ENCODE measurements around the gene CSNK1G2.

GRCh38 chr19:2011169-2011568 lies 70.2 kb downstream of the CSNK1G2 start:
- TF ChIP-seq, protein P1, sequence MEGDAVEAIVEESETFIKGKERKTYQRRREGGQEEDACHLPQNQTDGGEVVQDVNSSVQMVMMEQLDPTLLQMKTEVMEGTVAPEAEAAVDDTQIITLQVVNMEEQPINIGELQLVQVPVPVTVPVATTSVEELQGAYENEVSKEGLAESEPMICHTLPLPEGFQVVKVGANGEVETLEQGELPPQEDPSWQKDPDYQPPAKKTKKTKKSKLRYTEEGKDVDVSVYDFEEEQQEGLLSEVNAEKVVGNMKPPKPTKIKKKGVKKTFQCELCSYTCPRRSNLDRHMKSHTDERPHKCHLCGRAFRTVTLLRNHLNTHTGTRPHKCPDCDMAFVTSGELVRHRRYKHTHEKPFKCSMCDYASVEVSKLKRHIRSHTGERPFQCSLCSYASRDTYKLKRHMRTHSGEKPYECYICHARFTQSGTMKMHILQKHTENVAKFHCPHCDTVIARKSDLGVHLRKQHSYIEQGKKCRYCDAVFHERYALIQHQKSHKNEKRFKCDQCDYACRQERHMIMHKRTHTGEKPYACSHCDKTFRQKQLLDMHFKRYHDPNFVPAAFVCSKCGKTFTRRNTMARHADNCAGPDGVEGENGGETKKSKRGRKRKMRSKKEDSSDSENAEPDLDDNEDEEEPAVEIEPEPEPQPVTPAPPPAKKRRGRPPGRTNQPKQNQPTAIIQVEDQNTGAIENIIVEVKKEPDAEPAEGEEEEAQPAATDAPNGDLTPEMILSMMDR (IDR thresholded peaks at IDR 0.05; ENCODE audit: poor library complexity, severe bottlenecking) = no peak
- TF ChIP-seq EZH2 (IDR thresholded peaks at IDR 0.05; ENCODE audit: borderline replicate concordance, insufficient read depth, low read length, poor library complexity, severe bottlenecking) (no peak), REST (IDR thresholded peaks at IDR 0.05; ENCODE audit: borderline replicate concordance) (no peak), EP300 (conservative IDR thresholded peaks at IDR 0.05; ENCODE audit: poor library complexity, severe bottlenecking) (no peak), POLR2AphosphoS5 (IDR thresholded peaks at IDR 0.05) (no peak)

Data from neural cell (in vitro differentiated cells).